ENCODE measurements around the gene KCNQ2.

The KCNQ2 gene

DNA sequence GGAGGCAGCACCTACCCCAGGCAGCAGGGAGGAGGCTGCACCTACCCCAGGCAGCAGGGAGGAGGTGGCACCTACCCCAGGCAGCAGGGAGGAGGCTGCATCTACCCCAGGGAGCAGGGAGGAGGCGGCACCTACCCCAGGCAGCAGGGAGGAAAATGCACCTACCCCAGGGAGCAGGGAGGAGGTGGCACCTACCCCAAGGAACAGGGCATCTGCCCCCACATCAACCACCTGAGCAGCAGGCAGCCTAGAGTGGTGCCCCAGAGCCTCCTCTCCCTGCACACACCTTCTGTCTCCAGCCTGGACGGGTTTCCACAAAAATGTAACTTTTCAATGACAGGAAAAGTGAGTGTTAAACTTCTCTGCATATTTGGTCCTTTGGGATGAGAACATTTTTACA, 10.2 kb downstream of the KCNQ2 start:
- TF ChIP-seq, protein P1, sequence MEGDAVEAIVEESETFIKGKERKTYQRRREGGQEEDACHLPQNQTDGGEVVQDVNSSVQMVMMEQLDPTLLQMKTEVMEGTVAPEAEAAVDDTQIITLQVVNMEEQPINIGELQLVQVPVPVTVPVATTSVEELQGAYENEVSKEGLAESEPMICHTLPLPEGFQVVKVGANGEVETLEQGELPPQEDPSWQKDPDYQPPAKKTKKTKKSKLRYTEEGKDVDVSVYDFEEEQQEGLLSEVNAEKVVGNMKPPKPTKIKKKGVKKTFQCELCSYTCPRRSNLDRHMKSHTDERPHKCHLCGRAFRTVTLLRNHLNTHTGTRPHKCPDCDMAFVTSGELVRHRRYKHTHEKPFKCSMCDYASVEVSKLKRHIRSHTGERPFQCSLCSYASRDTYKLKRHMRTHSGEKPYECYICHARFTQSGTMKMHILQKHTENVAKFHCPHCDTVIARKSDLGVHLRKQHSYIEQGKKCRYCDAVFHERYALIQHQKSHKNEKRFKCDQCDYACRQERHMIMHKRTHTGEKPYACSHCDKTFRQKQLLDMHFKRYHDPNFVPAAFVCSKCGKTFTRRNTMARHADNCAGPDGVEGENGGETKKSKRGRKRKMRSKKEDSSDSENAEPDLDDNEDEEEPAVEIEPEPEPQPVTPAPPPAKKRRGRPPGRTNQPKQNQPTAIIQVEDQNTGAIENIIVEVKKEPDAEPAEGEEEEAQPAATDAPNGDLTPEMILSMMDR (IDR thresholded peaks at IDR 0.05; ENCODE audit: borderline replicate concordance, control extremely low read depth, extremely low read depth, insufficient read depth, missing control alignments) = no peak
- in situ Hi-C loops (cut with MboI; ENCODE audit: low sequenced_read_pairs, unreplicated experiment) = no loop called here
- DNase-seq (ENCODE audit: low spot score) = no peak

DNA sequence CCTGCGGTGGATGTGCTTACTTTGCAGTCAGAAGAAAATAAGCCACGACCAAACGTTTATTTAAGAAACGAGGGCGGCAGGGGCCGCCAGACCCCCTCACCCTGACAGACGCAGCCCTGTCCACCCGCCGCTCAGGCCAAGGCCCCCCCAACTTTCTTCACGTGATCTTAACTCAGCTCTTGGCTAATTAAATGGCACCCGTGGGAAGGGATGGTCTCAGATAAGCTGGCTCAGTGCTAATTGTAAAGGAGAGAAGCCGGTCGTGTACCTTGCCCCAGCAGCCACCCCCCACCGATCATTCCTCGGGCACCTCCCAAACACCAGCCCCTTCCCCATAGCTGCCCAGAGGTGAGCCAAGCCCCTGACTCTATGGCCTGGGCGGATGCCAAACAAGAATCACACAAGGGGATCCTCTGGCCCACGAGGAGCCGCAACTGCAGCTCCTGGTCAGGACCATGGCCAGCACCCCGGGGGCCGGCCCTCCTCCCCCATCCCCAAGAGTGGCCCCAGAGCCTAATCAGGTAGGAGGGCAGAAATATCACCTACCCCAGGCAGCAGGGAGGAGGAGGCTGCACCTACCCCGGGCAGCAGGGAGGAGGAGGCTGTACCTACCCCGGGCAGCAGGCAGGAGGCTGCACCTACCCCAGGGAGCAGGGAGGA, 11.2 kb downstream of the KCNQ2 start:
- TF ChIP-seq, protein P1 (IDR thresholded peaks at IDR 0.05; ENCODE audit: borderline replicate concordance, control extremely low read depth, extremely low read depth, insufficient read depth, missing control alignments) = no peak
- in situ Hi-C loops (cut with MboI; ENCODE audit: low sequenced_read_pairs, unreplicated experiment) = no loop called here
- no peak for DNase-seq (ENCODE audit: low spot score)

DNA sequence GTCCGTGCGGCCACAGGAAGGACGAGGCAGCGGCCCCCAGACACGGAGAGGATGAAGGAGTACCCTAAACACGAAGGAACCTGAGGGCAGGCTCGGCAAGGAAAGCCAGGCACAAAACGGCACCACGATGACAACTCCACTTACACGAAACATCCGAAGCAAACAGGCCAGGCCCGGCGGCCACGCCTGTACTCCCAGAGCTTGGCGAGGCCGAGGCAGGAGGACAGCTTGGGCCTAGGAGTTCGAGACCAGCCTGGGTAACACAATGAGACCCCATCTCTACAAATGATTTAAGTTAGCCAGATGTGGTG, 13.4 kb downstream of the KCNQ2 start:
- TF ChIP-seq, protein P1 (IDR thresholded peaks at IDR 0.05; ENCODE audit: borderline replicate concordance, control extremely low read depth, extremely low read depth, insufficient read depth, missing control alignments) = no peak
- in situ Hi-C loops (cut with MboI; ENCODE audit: low sequenced_read_pairs, unreplicated experiment) = no loop called here
- no peak for DNase-seq (ENCODE audit: low spot score)

DNA sequence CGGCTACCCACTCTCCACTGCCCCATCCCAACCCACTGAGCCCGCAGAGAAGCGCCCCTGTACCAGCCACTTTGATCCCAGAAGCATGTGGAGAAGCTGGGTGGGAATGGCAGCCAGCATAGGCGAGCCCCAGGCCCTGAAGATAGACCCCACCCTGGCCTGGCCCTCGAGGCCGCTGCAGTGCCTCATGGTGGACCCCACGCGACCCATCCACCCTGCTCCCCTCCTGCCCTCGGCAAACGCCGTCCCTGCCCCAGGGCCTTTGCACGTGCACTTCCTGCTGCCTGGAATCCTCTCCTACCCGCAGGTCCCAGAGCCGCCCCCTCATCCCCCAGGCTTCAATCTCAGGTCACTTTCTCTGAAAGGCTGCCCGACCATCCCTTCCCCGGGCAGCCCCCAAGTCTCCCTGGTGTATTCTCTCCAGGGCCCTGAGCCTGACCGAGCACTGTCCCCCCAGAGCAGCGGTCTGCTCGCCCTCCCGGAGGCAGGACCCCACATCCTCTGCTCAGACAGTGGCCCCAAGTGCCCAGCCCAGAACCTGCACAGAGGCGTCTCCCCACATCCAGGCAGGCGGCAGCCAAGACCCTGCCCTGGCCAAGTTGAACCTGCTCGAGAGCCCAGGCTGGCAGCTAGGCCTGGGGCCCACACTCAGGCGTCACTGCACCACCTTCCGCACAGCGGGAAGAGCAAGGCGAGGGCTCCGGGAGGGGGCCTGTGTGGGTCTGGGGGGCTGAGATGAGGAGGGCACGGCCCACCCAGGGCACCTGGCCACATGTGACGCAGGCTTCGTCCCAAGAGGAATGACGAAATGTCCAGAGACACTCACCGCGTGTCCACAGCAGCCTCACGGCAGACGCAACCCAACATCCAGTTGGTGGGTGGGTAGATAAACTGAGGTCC, 14.0 kb downstream of the KCNQ2 start:
- no peak for DNase-seq (ENCODE audit: low spot score)
- TF ChIP-seq, protein P1 (IDR thresholded peaks at IDR 0.05; ENCODE audit: borderline replicate concordance, control extremely low read depth, extremely low read depth, insufficient read depth, missing control alignments) = no peak
- in situ Hi-C loops (cut with MboI; ENCODE audit: low sequenced_read_pairs, unreplicated experiment) = no loop called here

DNA sequence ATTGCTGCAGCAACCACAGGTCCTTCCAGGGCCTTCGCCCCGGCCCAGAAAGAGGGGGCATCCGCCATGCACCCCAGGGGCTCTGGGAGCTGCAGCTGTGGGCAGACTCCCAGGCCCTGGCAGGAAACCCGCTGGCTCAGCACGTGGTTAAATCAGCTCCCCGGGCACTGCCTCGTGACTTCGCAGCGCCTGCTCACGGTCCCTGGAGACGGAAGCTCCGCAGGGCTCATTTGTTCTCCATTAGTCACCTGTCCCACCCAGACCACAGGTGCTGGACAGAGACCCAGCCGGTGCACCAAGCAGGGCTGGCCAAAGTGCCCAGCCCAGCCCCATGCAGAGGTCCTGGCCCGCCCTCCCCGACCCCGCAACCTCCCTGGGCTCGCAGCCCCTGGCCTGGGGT, 14.7 kb downstream of the KCNQ2 start:
- DNase-seq (ENCODE audit: low spot score) = no peak
- in situ Hi-C loops (cut with MboI; ENCODE audit: low sequenced_read_pairs, unreplicated experiment) = no loop called here
- TF ChIP-seq, protein P1 (IDR thresholded peaks at IDR 0.05; ENCODE audit: borderline replicate concordance, control extremely low read depth, extremely low read depth, insufficient read depth, missing control alignments) = no peak

DNA sequence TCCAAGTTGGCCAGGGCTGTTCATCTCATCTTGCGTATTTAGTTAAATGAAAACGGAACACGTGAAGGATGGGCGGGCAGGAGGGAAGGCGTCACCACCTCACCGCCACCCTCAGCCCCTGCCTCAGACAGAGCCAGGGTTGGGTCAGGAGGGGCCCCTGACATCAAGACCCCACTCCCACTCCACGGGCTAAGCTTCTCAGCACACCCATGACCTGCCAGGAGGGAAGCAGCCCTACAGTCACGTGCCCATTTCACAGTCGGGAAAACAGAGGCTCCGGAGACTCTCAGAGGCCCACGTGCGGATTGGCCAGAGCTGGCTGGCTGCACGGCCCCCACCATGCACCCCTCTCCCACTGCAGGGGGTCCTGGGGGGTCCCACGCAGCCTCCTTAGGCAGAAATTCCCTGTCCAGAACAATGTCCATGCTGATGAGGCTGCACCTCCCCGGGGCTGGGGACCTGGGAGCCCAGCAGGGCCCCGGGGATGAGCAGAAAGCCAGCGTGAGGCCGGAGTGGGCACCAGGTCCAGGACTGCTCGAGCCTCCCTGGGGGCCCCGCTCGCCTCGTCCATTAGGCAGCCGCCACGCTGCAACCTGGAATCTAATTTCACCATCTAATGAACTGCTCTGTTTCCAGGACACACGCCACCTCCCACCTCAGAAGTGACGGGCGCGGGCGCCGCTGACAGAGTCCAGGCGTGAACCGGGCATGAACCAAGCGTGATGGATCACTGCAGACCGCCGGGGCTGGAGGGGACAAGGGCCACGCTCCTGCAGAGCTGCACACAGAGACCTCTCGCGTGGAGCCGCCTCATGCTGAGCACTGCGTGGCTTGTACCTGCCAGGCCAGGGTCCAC, 15.8 kb downstream of the KCNQ2 start:
- in situ Hi-C loops (cut with MboI; ENCODE audit: low sequenced_read_pairs, unreplicated experiment) = no loop called here
- TF ChIP-seq, protein P1 (IDR thresholded peaks at IDR 0.05; ENCODE audit: borderline replicate concordance, control extremely low read depth, extremely low read depth, insufficient read depth, missing control alignments) = no peak
- no peak for DNase-seq (ENCODE audit: low spot score)

Measured in GM13976 (cell line).